Measurements from ENCODE around the gene FGF14. TPM values are rescaled to one million over a fixed set of nuclear protein-coding genes. Genes with fewer than 3 reads are reported as not detected.

The FGF14 gene
- total and polyA plus RNA-seq, 9 donors: 0.06 to 4.8 (median 0.60) TPM; not detected in 2

GRCh38 chr13:102289606-102290005, 112.2 kb downstream of the FGF14 start:
- 63 to 70% (median 64%) methylated on average over 4 of the region's 4 CpGs for WGBS, 3 donors
- intact Hi-C loops (cut with DNase I): no loop called here
- no peak for DNase-seq
- H3K9me3 ChIP-seq: no peaks in the 10 kb centered on the region
- H3K27ac ChIP-seq: no peak overlapping the region
- no peaks in the 10 kb centered on the region for H3K27me3 ChIP-seq
- TF ChIP-seq POLR2A (IDR thresholded peaks at IDR 0.05) (no peak), CTCF (IDR thresholded peaks at IDR 0.05) (no peak), EP300 (IDR thresholded peaks at IDR 0.05) (no peak)
- H3K4me3 ChIP-seq: no peak overlapping the region
- H3K4me1 ChIP-seq (ENCODE audit: insufficient read depth): no peaks in the 10 kb centered on the region
- no peaks in the 10 kb centered on the region for H3K36me3 ChIP-seq

GRCh38 chr13:102286326-102286725, 115.5 kb downstream of the FGF14 start:
- Histone ChIP-seq H3K9me3 (no peaks in the 10 kb centered on the region), H3K27ac (no peak overlapping the region), H3K4me1 (ENCODE audit: insufficient read depth) (no peaks in the 10 kb centered on the region), H3K36me3 (no peaks in the 10 kb centered on the region), H3K27me3 (no peaks in the 10 kb centered on the region), H3K4me3 (no peak overlapping the region)
- WGBS, 3 donors: 80 to 100% (median 88%) methylated on average over 1 of the region's 1 CpG
- intact Hi-C loops (cut with DNase I): no loop called here
- no peak for DNase-seq
- no peak for TF ChIP-seq POLR2A (IDR thresholded peaks at IDR 0.05)
- no peak for TF ChIP-seq EP300 (IDR thresholded peaks at IDR 0.05)
- TF ChIP-seq CTCF (IDR thresholded peaks at IDR 0.05): no peak

- Histone ChIP-seq H3K27ac (no peak overlapping the region), H3K4me3 (no peak overlapping the region), H3K27me3 (no peaks in the 10 kb centered on the region), H3K36me3 (no peaks in the 10 kb centered on the region), H3K4me1 (ENCODE audit: insufficient read depth) (no peaks in the 10 kb centered on the region), H3K9me3 (no peaks in the 10 kb centered on the region)
- intact Hi-C loops (cut with DNase I): no loop called here
- no peak for DNase-seq
- TF ChIP-seq EP300 (IDR thresholded peaks at IDR 0.05) (no peak), POLR2A (IDR thresholded peaks at IDR 0.05) (no peak), CTCF (IDR thresholded peaks at IDR 0.05) (no peak)
Observed at GRCh38 chr13:102280366-102280765, 121.5 kb downstream of the FGF14 start.

DNA sequence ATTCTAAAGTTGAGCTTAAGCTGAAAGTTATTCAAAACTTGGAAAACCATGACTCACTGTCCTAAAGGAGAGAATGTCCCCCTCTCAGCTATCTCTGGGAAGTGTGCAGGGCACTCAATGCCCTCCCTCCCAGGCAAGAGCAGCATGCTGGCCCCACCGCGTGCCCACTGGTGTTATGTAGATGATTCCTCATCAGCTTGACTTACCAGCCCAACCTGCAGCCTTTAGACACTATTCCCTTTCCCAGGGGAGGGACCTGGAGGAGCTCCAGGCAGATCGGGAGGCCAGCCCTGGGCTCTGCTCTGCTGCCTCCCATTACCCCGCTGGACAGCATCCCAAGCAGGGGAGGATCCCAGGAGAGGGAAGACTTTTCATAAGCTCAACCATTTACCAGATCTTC, 124.6 kb downstream of the FGF14 start:
- no peak overlapping the region for H3K4me3 ChIP-seq
- no peaks in the 10 kb centered on the region for H3K9me3 ChIP-seq
- no peak for DNase-seq
- no peak overlapping the region for H3K27ac ChIP-seq
- H3K27me3 ChIP-seq: no peaks in the 10 kb centered on the region
- no peaks in the 10 kb centered on the region for H3K4me1 ChIP-seq (ENCODE audit: insufficient read depth)
- intact Hi-C loops (cut with DNase I): no loop called here
- no peak for TF ChIP-seq CTCF (IDR thresholded peaks at IDR 0.05)
- TF ChIP-seq POLR2A (IDR thresholded peaks at IDR 0.05): no peak
- no peak for TF ChIP-seq EP300 (IDR thresholded peaks at IDR 0.05)
- WGBS, 3 donors: 37 to 41% (median 40%) methylated on average over 4 of the region's 4 CpGs
- H3K36me3 ChIP-seq: no peaks in the 10 kb centered on the region

DNA sequence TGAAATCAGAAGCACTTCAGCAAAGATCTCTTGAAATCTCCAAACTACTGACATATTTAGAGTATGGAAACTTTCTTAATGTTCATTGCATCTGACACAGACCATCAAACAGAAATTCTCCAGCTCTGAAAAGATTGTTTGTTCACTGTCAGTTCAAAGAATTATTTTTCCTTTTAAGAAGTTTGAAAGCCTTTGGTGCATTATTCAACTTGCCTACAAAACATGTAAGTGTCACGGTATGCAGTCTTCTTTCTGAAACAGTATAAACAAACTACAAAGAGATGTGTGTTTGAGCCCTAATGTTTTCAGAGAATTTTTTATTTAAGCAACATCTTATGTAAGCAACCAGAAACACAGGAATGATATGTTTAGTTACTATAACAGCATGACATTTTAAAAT, 125.4 kb downstream of the FGF14 start:
- Histone ChIP-seq H3K36me3 (no peaks in the 10 kb centered on the region), H3K9me3 (no peaks in the 10 kb centered on the region), H3K27me3 (no peaks in the 10 kb centered on the region), H3K27ac (no peak overlapping the region), H3K4me3 (no peak overlapping the region), H3K4me1 (ENCODE audit: insufficient read depth) (no peaks in the 10 kb centered on the region)
- no peak for DNase-seq
- TF ChIP-seq EP300 (IDR thresholded peaks at IDR 0.05) (no peak), CTCF (IDR thresholded peaks at IDR 0.05) (no peak), POLR2A (IDR thresholded peaks at IDR 0.05) (no peak)
- 28 to 48% (median 39%) methylated on average over 1 of the region's 1 CpG for WGBS, 3 donors
- intact Hi-C loops (cut with DNase I): no loop called here
